GM11168 (cell line): ENCODE data around the gene CIC.

Source experiments
- in situ Hi-C: fragments of 300-500 bp; cut with MboI; formaldehyde crosslinking; loops from one replicate; pipeline ENCODE4 v1.12.0; 2022; ENCODE audit warnings: low sequenced_read_pairs; ENCODE audit not compliant: unreplicated experiment

The CIC gene

DNA sequence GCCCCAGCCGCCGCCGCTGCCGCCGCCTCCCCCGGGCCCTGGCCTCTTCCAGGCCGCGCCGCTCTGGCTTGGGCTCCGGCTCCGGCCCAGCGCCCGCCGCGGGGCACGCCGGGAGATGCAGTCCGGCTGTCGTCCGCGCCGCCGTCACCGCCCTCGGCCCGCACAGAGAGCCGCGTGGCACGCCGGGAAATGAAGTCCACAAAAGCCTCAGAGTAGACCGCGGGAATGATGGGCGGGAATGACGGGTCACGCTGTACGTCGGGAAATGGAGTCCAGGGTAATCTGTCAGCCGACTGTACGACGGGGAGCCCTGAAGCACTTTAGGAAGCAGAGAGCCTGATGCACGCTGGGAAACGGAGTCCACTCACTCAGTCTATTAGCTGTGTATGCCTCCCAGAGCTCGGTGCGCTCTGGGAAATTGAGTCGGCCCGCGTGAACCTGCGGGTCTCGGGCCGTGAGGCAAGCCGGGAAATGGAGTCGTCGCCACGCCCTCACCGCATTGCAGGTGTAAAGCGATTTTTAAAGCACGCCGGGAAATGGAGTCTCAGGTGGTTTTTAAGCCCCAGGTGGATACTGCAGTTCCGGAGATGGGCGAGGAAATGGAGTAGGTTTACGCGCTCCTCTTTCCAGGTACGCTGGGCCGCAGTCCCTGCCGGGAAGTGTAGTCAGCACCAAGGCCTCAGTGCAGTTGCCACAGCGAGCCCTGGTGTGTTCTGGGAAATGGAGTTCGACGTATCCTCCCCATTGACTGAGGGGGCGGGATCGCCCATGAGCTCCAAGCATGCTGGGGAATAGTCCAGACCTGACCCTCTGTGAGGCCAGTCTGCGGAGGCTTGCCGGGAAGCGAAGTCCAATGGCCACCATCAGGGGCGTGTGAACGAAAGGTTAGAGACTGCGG lies 26.3 kb upstream of the CIC start, which contains the start of gene GSK3A:
Gene GSK3A (minus strand): TSS at position 91 of the 898 bp plus-strand sequence. CDS start 137 bp downstream, outside the sequence.
- in situ Hi-C loops, result no loop called here

DNA sequence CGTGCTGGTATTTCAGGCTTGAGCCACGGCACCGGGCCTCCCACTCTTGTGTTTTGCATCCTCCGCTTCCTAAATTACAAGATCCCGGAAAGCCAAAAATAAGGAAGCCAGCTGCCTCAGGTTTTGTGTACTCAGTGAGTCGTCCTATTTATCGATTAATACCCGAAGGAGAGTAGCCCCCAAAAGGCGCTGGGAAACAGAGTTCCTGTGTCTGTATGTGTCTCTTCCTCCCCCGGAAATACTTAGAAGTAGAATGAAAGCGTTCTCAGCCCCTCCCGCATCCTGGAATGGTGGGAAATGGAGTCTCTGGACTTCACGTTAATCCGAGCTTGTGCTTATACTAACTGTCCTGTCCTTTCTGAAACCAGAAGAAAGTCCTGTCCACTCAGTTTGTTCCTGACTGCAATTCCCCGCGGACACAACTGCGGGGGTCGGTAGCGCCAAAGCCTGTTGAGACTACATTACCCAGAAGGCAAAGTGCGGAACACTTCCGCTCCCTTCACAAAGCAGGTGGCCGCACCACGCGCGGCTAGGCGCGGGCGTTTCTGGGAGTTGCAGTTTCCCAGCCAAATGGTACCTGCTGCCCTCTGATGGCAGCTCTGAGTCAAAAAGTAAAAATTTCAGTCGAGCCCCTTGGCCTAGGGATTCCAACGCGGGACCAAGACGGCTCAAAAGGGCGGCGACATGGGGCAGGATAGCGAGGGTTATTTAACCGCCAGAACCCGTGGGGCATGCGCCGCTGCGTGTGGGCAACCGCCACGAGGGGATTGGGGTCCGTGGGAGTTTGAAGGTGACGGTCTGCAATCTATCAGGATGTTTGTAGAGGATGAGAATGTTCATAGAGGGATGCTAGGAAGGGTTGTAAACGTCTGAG lies 24.5 kb upstream of the CIC start:
- in situ Hi-C loops, result no loop called here

DNA sequence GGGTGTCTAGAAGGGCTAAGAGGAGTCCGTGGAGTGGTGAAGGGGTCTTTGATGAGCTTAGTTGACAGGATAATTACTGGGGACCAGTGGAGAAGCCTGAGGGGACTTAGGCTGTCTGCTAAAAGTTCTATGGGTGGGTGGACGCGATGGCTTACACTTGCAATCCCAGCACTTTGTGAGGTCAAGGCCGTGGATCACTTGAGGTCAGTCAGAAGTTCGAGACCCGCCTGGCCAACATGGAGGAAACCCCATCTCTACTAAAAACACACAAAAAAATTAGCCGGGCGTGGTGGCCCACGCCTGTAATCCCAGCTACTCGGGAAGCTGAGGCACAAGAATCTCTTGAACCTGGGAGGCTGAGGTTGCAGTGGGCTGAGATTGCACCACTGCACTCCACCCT lies 23.8 kb upstream of the CIC start:
- in situ Hi-C loops, result no loop called here

DNA sequence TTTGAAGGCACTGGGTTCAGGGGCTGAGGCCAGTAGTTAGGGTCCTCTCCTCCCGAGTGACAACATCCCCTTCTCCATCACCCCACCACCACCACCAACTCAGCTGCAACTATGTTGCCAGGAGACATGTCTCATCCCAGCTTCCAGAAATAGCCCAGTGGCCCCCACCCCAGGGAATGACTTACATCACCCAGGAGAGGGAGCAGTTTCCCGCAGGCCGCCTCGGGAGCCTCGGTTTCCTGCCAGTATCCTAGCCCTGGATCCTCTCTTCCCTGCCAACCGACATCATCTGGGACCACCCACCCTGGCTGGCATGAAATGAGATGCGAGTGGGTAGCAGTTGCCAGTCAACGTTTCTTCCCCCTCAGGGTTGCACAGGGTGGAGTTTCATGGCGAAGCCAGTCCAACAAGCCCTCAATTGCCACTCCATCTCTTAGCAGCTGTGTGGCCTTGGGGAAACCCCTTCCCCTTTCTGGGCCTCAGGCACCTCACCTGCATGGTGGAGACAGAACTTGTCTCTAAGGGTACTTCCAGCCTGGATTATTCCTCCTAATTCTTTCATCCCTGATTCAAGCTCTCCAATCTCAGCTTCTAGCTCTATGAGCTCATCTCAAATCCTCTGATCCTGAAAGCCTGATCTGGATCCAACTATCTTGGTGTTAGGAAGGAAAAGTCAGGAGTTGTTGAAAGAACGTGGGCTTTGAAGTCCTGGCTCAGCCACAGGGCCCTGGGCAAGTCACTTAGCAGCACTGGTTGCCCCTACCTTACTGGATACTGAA lies 22.7 kb upstream of the CIC start:
- in situ Hi-C loops, result no loop called here

DNA sequence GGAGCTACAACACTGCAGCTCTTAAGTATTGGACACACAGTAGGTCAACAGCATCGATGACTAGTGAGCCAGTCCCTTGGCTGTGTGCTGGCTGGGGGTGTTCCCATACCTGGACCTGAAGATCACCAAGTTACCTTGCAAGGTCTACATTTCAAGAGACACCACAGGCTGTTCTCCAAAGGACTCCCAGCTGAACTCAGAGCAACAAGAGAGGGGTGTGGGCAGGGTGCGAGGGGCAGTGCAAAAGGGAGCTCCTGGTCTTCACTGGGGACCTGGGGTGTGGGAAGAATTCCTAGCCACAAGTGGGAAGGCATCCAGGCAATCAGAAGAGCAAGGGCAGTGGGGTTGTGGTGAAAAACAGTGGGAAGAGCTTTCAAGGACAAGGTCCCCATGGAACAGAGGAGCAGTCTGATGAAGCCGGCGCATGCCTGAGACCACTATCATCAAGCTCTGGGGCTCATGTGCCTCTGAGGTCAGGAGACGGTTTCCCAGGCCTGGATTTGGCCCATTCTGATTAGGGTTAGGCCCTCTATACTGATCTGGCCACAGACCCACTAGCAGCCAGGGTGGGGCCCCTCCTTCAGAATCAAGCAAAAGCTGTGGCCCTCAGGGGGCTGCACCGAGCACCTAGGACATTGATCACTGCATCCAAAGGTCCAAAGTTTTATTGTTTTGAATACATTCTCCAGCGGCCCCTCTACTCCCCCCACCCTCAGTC lies 22.0 kb upstream of the CIC start:
- in situ Hi-C loops, result no loop called here

DNA sequence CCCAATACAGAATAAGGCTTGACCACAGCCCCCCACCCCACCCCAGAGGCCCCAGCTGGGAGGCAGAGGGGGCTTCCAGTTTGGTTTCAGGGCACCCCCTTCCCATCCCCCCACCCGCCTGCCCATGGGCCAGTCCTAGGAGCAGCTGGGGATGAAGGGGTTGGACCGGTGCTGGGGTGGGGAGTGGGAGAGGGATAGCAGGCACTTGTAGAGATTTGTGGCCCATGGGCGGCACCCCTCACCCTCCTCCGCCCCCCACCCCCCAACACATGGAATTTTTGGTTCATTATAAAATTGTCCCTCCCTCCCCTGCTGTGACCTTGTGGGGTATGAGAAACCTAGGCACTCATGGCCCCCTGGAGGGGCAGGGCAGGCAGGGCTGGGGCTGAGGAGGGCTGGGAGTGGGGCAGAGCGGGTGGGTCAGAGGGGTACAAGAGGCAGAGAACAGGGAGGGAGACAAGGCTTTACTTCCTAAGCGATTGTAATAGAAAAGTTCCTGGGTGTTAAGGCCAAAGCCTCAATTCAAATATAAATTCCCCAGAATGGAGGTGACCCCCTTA lies 21.3 kb upstream of the CIC start:
- in situ Hi-C loops, result no loop called here

DNA sequence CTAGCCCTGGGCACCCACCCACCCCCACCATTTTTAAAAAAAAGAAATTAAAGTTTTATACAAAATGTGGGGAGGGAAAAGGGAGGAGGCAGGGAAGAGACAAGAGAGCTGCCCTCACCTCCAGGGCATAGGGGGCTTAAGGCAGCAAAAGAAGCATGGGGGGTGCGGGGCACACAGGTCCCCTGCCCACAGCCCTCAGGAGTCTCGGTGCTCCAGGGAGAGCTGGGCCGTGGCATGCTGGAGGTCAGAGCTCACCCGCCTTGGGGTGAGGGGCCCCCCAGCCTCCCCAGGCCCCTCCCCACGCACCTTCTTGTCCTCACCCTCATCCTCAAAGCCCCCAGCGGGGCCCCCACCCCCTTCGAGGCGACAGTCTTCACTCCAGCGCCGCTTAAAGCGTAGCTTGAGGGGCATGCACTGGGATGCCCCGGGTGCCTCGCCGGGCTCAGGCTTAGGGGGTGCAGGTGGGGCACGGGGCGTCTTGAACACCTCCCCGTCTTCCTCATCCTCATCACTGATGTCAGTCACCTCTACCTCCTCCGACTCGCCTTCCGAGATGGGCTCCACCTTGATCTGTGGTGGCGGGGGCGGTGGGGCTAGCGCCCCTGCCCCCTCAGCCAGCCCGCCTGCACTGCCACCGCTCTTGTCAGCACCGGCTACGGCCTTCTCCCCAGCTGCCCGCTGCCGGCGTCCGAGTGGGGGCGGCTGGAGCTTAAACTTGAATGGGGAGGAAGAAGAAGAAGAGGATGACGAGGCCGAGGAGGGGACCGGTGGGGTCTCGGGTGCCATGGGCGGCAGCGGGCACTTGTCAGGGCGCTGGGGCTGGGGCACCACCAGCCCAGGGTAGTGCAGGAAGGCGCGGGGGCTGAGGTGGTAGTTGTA lies 20.5 kb upstream of the CIC start:
- in situ Hi-C loops, result no loop called here

DNA sequence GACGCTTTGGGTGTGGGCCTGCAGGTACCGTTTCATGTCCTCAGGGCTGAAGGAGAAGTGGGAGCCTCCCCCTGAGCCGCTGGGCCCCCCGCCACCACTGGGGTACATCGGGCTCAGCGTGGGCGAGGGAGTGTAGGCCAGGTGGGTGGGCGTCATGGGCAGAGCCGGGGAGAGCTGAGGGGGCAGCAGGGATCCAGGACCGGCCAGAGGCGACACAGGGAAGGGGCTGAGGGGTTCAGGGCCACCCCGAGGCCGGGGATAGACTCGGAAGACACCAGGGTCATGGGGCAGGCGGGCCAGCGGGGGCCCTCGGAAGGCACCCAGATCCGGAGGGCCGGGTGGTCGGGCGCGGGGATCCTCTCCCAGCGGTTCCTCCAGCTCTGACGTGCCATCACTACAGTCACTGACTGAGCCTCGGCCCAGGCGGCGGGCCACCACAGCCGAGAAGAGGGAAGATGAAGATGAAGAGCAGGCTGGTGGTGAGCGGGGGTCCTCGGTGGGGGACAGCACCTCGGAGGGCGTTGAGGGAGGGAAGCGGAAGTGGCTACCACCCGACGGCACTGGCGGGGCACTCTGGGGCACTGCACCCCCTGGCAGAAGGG lies 19.8 kb upstream of the CIC start:
- in situ Hi-C loops, result no loop called here

DNA sequence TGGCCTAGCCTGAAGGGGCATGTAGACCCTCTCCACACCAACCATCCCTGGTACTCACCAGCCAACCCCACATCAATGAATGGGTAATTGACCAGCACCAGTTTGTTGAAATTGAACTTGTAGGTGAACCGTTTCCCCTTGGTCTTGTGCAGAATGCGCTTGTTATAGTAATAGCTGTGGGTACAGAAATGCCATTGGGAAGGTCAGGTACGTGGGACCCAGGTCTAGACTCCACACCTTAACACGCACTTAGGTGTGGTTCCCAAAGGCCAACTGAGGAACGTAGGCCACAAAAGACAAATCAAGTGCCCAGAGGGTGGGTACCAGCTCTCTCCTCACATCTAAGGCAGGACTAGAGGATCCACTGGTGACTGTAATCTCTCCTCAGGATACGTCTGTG lies 19.3 kb upstream of the CIC start:
- in situ Hi-C loops, result no loop called here

DNA sequence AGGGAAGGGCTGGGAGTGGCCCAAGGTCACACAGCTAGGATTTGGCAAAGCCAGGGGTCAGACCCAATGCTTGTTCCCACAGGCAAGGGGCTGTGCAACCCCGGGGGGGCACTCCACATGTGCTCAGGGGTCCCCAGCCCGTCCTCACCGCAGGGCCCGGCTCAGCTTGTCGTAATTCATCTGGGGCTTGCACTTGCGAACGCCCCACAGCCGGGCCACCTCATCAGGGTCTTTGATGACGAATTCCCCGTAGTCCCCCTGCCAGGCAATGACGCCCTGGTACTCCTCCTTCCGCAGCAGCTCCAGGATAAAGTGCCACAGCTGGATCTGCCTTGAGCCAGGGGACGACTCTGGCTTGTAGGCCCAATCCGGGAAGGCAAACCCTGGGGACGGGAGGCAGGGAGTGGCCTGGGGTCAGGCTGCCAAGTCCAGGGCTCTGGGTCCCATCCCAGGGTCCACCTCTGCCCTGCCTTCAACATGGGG lies 18.8 kb upstream of the CIC start:
- in situ Hi-C loops, result no loop called here

DNA sequence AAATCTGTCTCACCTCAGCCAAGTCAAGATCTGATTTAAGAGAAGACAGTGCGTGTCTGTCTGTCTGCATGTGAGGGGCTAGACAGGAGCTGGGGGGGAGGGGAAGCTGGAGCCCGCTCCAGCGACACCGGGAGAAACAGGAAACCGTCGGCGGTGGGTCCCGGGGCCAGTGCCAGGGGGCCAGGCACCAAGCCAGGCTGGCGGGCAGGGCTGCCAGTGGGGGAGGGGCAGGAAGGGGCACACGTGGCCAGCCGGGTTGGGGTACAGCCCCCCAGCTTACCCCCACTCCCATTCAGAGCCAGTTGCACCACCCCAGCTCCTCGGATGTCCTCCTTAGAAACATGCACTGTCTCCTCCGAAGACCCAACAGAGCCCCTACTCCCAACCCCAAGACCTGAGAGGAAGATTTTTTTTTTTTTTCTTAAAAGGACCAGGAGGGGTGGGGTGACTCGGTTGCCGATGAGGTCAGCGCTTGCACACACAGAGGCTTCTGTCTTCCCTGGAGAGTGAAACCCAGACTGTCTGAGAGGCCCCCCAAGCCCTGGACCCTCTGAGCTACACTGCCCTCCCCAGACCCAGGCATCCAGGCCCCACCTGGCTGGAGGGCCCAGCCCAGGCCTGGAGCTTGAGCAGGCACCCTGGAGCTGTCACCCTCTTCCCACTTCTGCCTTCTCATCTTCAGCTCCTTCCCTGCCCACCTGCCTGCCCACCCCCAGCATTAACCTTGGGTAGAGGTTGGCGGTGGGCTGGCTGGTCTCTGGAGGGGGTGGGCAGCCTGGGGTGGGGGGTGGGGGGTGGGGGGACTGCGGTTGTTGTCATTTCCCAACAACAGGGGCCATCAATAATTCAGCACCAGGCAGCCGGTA lies 18.2 kb upstream of the CIC start:
- in situ Hi-C loops, result no loop called here

DNA sequence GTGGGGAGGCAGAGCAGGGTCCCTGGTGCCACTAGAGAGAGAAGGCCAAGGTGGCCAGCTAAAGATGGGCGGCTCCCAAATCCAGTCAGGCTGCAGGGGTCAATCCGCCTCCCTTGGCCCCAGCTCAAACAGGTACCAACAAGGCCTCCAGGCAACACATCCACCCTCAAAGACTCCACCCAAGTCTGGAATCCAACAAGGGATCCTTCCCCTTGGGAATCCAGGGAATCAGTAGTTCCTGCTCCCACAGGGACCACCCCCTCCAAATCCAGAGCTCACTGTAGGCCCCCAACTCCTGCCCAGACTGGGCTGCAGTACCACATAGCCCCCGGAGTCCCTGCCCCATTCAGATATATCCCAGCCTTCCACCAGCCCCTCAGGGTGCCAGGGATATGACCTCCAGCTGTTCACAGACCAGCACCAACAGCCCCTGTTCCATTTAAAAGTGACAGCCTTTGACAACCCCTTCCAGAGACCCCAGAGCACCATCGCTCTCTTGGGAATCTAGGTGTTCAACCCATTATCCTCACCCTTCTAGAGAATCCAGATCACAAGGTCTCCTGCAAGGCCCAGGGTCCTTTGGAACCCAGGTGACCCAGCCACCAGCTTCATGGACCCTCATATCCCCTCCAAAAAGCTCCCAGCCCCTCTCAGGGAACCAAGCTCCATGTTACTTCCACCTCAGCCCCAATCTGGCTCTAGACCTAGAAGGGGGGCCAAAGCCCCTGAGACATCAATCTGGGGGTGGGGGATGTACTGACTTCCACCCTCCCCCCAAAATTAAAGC lies 17.3 kb upstream of the CIC start:
- in situ Hi-C loops, result no loop called here

DNA sequence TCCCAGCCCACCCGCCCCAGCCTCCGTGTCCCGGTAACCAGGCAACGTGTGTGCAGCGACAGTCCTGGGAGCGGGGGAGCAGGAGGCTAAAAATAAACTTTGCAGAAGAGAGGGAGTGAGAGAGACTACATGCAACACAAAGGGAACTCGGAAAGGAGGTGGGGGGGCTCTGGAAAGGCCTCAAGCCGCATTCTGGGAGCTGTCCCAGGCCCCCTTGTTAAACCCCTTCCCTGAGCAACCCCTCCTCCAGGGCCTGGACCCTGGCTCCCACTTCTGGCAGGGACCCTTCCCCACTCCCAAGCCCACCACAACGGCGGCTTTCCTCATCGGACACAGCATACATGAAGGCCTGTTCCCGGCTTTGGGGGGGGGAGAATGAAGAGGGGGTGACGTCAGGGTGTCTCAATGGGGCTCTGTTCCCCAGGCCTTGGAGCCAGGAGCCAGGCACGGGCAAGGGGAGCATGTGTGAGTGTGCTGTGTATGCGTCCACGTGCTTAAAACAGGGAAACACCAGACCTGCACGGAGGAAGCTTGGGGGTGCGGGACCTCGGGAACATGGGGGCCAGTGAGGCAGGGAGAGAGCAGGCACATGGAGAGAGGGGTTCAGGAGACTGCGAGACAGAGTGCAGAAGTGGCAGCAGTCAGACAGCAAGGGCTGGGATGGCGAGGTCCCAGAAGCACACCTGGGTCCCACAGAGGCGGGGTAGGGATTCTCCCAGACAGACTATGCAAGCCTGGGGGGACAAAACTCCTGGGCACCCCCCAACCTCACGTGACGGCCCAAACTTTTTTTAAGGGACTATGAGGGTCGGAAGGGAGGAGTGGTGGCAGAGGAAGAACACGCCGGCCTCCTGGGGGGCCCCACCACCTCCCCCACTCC lies 16.4 kb upstream of the CIC start:
- in situ Hi-C loops, result no loop called here

DNA sequence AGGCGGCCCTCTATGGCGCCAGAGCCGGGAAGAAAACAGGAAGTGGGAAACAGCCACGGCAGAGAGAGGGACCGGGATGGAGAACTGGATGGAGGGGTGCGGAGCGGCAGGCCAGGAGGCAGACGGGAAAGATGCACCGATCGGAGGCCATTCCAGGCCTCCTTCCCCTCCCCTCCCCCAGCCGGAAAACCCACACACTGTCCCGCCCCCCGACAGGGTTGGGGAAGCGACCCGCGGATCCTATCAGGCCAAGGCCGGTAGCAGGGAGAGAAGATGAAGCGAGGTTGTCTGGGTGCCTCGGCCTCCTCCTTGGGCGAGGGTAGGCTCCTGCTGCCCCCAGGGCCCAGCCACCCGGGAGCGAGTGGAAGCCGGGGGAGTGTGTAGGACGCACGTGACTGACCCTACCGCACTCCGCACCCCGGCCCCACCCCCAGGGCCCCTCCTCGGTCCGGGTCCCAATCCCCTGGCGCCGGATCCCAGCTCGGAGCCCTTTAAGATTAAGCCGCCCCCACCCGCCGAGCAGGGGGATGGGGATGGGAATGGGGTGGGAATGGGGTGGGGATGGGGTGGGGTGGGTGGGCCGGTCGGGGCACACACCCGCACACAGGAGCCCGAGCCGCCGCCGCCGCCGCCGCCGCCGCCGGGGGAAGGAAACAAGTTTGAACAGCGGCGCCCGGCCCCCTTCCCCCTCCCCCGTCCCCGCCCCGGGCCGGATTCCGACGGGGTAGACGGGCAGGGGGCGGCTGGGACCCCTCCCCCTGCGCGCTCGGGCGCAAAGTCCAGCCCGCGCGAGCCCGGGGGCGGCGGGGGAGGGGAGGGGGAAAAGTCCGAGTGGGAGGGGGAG lies 15.6 kb upstream of the CIC start:
- in situ Hi-C loops, result no loop called here
